GM21390 (cell line): Measurements from ENCODE around the gene SEC22B.
A peak's percentile ranks its signal among the peaks of the same experiment; 100 is the strongest.
"Not testable (repeated sequence)": the region's sequence is repeated elsewhere in the genome, so short reads cannot be mapped to it uniquely, and the experiment has no call there.

Experiments used
- ATAC-seq: cut with Tn5 transposase; IDR thresholded peaks from one replicate; pipeline ENCODE4 v1.9.1; 2021; ENCODE audit not compliant: unreplicated experiment

Gene SEC22B

GRCh38 chr1:120117371-120118177, 58.7 kb downstream of the SEC22B start:
- peak; percentile 53 for ATAC-seq

GRCh38 chr1:120116094-120116493, 60.2 kb downstream of the SEC22B start:
- not testable (repeated sequence) for ATAC-seq

GRCh38 chr1:120113134-120113533, 63.2 kb downstream of the SEC22B start:
- ATAC-seq: not testable (repeated sequence)

GRCh38 chr1:120112212-120112611, 64.1 kb downstream of the SEC22B start:
- not testable (repeated sequence) for ATAC-seq

- ATAC-seq: not testable (repeated sequence)
Measured at GRCh38 chr1:120111771-120112170, 64.5 kb downstream of the SEC22B start.

GRCh38 chr1:120111008-120111407, 65.3 kb downstream of the SEC22B start:
- ATAC-seq: not testable (repeated sequence)

- ATAC-seq: not testable (repeated sequence)
Measured at GRCh38 chr1:120109656-120110055, 66.7 kb downstream of the SEC22B start.

GRCh38 chr1:120109180-120109579, 67.1 kb downstream of the SEC22B start:
- ATAC-seq: not testable (repeated sequence)

- not testable (repeated sequence) for ATAC-seq
Measured at GRCh38 chr1:120105288-120105687, 71.0 kb downstream of the SEC22B start.

GRCh38 chr1:120103768-120104167, 72.6 kb downstream of the SEC22B start:
- ATAC-seq: not testable (repeated sequence)

GRCh38 chr1:120101593-120101992, 74.7 kb downstream of the SEC22B start:
- ATAC-seq: not testable (repeated sequence)
